Hepatocyte (in vitro differentiated cells): ENCODE results near the gene GORAB.

Source experiments
- EZH2phosphoT487 ChIP-seq: fragments of 200-600 bp; sonication (generic); IDR thresholded peaks from one replicate; pipeline ENCODE4 v1.6.1; 2018; ENCODE audit warnings: antibody characterized with exemption, mild to moderate bottlenecking, low read depth, moderate library complexity; ENCODE audit not compliant: unreplicated experiment, severe bottlenecking
- TF ChIP-seq, protein P1 (sequence below): fragments of 200-600 bp; sonication (generic); IDR thresholded peaks from 2 replicates; pipeline ENCODE4 v1.5.1; 2016; ENCODE audit warnings: antibody characterized with exemption, mild to moderate bottlenecking; ENCODE audit not compliant: poor library complexity

DNA sequence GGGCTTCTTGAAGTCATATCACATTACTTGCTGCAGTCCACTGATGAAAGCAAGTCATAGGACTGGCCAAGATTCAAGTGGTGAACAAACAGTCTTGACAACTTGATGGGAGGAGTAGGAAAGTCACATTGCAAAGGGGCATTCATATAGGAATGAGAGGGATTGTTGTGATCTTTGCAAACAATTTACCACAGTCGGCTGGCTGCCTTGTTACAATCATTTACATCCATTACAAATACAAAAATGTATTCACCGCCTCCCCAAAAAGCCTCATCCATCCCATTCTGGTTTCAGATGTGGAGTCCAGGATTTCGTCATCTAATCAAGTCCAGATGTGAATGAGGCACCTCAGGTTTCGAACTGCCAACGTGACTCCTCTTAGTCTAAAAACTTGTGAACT, 26.8 kb downstream of the GORAB start:
- TF ChIP-seq EZH2phosphoT487: no peak
- TF ChIP-seq, protein P1, sequence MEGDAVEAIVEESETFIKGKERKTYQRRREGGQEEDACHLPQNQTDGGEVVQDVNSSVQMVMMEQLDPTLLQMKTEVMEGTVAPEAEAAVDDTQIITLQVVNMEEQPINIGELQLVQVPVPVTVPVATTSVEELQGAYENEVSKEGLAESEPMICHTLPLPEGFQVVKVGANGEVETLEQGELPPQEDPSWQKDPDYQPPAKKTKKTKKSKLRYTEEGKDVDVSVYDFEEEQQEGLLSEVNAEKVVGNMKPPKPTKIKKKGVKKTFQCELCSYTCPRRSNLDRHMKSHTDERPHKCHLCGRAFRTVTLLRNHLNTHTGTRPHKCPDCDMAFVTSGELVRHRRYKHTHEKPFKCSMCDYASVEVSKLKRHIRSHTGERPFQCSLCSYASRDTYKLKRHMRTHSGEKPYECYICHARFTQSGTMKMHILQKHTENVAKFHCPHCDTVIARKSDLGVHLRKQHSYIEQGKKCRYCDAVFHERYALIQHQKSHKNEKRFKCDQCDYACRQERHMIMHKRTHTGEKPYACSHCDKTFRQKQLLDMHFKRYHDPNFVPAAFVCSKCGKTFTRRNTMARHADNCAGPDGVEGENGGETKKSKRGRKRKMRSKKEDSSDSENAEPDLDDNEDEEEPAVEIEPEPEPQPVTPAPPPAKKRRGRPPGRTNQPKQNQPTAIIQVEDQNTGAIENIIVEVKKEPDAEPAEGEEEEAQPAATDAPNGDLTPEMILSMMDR: no peak
